ENCODE results near the gene SOX8. TPM values are rescaled to one million over a fixed set of nuclear protein-coding genes. Genes with fewer than 3 reads are reported as not detected.
"Not testable (repeated sequence)": the region's sequence is repeated elsewhere in the genome, so short reads cannot be mapped to it uniquely, and the experiment has no call there.

Gene SOX8
- total RNA-seq, 4 donors from 2014 or later, result 3.0 to 27.7 (median 11.4) TPM

DNA sequence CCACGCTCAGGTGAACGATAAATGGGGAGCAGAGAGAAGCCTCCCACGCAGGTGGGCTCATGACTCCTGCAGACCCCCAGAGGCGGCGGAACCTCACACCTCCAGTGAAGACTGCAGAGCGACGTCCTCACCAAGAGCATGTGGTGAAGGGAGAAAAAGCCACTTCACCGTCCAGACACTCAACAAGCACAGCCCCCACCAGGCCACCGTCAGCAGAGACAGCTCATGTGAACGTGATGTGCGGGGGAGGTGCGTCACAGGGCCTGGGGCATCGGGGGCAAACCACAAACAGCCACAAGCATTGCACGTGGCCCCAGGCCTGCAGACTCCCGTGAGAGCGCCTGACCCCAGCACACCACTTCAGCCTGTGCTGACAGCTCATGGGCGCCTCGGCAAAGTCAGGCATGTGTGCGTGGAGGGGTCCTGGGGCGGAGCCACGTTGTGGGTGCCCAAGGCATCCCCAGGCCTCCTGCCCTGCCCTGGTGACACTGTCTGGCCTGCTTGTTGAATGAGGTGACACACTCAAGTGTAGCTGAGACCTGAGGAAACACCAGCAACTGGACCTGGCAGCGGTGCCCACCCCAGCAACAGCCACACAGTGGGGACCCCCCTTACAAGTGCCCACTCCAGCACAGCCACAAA lies 29.8 kb upstream of the SOX8 start:
- TF ChIP-seq, protein P1, sequence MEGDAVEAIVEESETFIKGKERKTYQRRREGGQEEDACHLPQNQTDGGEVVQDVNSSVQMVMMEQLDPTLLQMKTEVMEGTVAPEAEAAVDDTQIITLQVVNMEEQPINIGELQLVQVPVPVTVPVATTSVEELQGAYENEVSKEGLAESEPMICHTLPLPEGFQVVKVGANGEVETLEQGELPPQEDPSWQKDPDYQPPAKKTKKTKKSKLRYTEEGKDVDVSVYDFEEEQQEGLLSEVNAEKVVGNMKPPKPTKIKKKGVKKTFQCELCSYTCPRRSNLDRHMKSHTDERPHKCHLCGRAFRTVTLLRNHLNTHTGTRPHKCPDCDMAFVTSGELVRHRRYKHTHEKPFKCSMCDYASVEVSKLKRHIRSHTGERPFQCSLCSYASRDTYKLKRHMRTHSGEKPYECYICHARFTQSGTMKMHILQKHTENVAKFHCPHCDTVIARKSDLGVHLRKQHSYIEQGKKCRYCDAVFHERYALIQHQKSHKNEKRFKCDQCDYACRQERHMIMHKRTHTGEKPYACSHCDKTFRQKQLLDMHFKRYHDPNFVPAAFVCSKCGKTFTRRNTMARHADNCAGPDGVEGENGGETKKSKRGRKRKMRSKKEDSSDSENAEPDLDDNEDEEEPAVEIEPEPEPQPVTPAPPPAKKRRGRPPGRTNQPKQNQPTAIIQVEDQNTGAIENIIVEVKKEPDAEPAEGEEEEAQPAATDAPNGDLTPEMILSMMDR (IDR thresholded peaks at IDR 0.05), result no peak
- no peak for TF ChIP-seq POLR2A (IDR thresholded peaks at IDR 0.05)
- DNase-seq (ENCODE audit: low spot score in 2 of 2), result no peak
- intact Hi-C loops (cut with DNase I; ENCODE audit: low total_unique reads), result no loop called here
- H3K4me3 ChIP-seq (ENCODE audit: low read depth, poor library complexity, severe bottlenecking), result no peak overlapping the region
- 89 to 92% methylated on average over 17 to 19 of the region's 22 CpGs for WGBS, 2 donors

DNA sequence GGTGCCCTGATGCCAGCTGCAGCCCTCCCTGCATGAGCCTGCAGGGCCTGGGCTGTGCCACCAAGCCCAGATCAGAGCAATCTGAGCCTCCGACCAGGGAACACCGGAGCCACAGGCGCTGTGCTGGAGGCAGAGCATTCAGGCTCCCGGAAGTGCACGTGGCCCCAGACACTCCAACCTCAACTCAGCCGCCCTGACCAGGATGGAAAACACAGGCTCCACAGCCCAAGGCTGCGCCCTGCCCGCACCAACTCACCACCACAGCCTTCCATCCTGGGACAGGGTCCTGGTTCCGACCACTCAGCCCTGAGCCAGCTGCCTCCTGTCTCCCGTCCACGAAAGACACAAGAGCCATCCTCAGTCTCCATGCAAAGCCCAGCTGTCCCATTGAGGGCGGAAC lies 29.2 kb upstream of the SOX8 start:
- TF ChIP-seq, protein P1 (IDR thresholded peaks at IDR 0.05), result no peak
- no peak for TF ChIP-seq POLR2A (IDR thresholded peaks at IDR 0.05)
- no peak for DNase-seq (ENCODE audit: low spot score in 2 of 2)
- WGBS, 2 donors, result 93 to 96% methylated on average over 3 to 12 of the region's 12 CpGs
- no peak overlapping the region for H3K4me3 ChIP-seq (ENCODE audit: low read depth, poor library complexity, severe bottlenecking)
- intact Hi-C loops (cut with DNase I; ENCODE audit: low total_unique reads), result no loop called here

DNA sequence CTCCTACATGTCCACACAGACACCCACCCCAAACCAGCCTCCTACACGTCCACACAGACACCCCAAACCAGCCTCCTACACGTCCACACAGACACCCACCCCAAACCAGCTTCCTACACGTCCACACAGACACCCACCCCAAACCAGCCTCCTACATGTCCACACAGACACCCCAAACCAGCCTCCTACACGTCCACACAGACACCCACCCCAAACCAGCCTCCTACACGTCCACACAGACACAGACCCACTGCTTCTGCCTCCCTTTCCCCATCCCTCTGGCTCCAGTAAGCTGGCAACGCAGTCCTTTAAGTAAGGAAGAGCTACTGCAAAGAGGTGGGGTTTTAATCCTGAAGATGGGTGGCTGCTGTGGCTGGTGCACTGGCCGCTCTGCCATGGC lies 27.8 kb upstream of the SOX8 start:
- 92 to 95% methylated on average over 4 to 5 of the region's 7 CpGs for WGBS, 2 donors
- DNase-seq (ENCODE audit: low spot score in 2 of 2); H3K4me3 ChIP-seq (ENCODE audit: low read depth, poor library complexity, severe bottlenecking); intact Hi-C loops (cut with DNase I; ENCODE audit: low total_unique reads): not testable (repeated sequence)

DNA sequence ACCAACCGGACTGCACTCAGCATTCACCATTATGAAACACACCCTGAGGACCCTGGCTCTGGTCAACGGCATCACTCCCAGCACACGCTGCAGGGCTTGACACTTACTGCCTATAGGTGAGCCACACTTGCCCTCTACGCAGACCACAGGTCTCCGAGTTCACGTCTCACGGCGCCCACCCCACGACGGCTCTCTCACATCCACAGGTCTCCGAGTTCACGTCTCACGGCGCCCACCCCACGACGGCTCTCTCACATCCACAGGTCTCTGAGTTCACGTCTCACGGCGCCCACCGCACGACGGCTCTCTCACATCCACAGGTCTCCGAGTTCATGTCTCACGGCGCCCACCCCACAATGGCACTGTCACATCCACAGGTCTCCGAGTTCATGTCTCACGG lies 25.8 kb upstream of the SOX8 start:
- WGBS, 2 donors, result 95 to 96% methylated on average over 27 of the region's 27 CpGs
- intact Hi-C loops (cut with DNase I; ENCODE audit: low total_unique reads); DNase-seq (ENCODE audit: low spot score in 2 of 2); H3K4me3 ChIP-seq (ENCODE audit: low read depth, poor library complexity, severe bottlenecking): not testable (repeated sequence)

DNA sequence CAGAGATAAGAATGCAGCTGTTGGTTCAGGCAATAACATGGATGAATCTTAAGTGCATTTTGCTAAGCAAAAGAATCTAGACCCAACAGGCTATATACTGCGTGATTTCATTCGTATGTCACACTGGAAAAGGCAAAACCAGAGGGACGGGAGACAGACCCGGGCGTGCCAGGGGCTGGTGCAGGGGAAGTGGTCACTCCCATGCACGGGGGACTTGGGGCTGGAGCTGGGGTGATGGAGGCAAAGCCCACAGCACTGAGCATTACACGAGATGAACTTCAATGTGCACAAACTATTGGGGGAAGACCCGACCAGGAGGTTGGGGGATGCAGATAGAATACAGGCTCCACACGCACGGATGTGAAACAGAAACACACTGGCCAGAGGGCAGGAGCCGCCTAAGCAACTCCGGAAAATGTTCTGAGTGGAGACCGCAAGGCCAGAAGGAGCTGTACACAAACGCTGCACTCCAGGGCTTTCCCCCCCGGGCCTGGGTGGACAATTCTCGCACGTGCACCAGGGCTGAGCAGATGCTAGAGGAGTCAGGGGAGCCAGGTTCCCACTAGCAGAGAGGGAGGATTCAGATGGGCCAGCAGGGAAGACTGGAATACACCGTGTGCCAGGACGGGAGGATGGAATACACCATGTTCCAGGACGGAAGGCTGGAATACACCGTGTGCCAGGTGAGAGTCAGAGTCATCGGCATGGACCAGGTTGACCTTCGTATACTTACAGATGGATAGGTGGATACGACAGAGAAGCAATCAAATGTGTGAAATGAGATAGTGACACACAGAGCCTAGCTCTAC lies 22.1 kb upstream of the SOX8 start:
- TF ChIP-seq POLR2A (IDR thresholded peaks at IDR 0.05), result no peak
- TF ChIP-seq, protein P1 (IDR thresholded peaks at IDR 0.05), result no peak
- intact Hi-C loops (cut with DNase I; ENCODE audit: low total_unique reads), result no loop called here
- no peak overlapping the region for H3K4me3 ChIP-seq (ENCODE audit: low read depth, poor library complexity, severe bottlenecking)
- DNase-seq (ENCODE audit: low spot score in 2 of 2), result no peak
- 87 to 91% methylated on average over 24 of the region's 24 CpGs for WGBS, 2 donors

DNA sequence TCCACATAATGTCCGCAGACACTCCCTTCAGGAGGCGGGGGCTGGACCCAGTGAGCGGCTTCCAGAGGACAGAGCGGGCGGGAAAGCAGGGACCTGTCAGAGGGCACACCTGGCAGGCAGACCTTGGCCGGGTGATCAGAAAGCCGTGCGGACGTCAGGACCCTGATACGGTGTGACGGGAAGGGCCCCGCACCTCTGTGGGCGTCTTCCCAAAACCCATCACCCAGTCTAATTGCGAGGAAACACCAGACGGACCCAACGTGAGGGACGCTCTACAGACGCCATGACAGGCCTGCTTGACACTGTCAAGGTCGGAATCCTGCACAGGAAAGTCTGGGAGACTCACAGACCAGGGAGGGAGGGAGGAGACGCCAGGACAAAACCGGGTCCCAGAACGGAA lies 19.2 kb upstream of the SOX8 start:
- intact Hi-C loops (cut with DNase I; ENCODE audit: low total_unique reads), result no loop called here
- H3K4me3 ChIP-seq (ENCODE audit: low read depth, poor library complexity, severe bottlenecking), result no peak overlapping the region
- WGBS, 2 donors, result 91 to 93% methylated on average over 22 of the region's 22 CpGs

More for the DNA sequence above, 19.2 kb upstream of the SOX8 start:
- DNase-seq (ENCODE audit: low spot score in 2 of 2), result no peak
- TF ChIP-seq, protein P1 (IDR thresholded peaks at IDR 0.05), result no peak
- TF ChIP-seq POLR2A (IDR thresholded peaks at IDR 0.05), result no peak

Data from lower leg skin (tissue), 4 donors.